Endothelial cell of umbilical vein (primary cell): ENCODE data around the gene ASB17. TPM values are rescaled to one million over a fixed set of nuclear protein-coding genes. Genes with fewer than 3 reads are reported as not detected.

ENCODE experiments used
- BruUV-seq: library from RNA; stranded (reverse); fragments of 400-500 nt; replicated peaks from 2 replicates; lab custom pipeline; 2021; lab: Mats Ljungman, UMichigan
- CTCF ChIA-PET: fragments of 300-600, 350-600 bp; sonication (Branson Sonifier 250); formaldehyde crosslinking; loops from one replicate; lab custom pipeline; 2021; ENCODE audit warnings: antibody characterized with exemption, inconsistent platforms; lab: Charles Lee
- POLR2A ChIA-PET: fragments of 300-600, 350-600 bp; sonication (Branson Sonifier 250); formaldehyde crosslinking; loops from one replicate; lab custom pipeline; 2021; ENCODE audit warnings: antibody characterized with exemption, inconsistent platforms; lab: Charles Lee
- DNase-seq: peaks from one replicate; pipeline ENCODE4 v3.0.0-alpha.2; 2011; ENCODE audit warnings: low read depth, low spot score
- FAIRE-seq: peaks from 2 replicates; lab custom pipeline; 2011; peaks lifted over from hg19 to GRCh38; lab: Jason Lieb, UNC
- H2AFZ ChIP-seq: 2 replicates; pipeline ENCODE4 v1.6.0; 2012; ENCODE audit warnings: low read depth, low read length, control low read depth, inconsistent platforms
- H3K27ac ChIP-seq: 2 replicates; pipeline ENCODE4 v1.5.1; 2011; ENCODE audit warnings: low read depth, mild to moderate bottlenecking, control low read depth, low read length, moderate library complexity; ENCODE audit not compliant: insufficient read depth
- H3K27me3 ChIP-seq, 2 experiments: 2 replicates each; pipeline versions ENCODE4 v1.6.0 to v1.6.1; 2011; ENCODE audit warnings: low read length in 2 of 2, mixed read lengths in 1 of 2; ENCODE audit not compliant: control insufficient read depth in 2 of 2, insufficient read depth in 2 of 2
- H3K36me3 ChIP-seq, 2 experiments: 2 replicates in 1 of 2; 3 replicates in 1 of 2; pipeline ENCODE4 v1.5.1; 2011; ENCODE audit warnings: low read length in 2 of 2, mild to moderate bottlenecking in 1 of 2, moderate library complexity in 1 of 2; ENCODE audit not compliant: control insufficient read depth in 2 of 2, insufficient read depth in 2 of 2; ENCODE audit errors: extremely low read depth in 1 of 2
- H3K4me1 ChIP-seq: 3 replicates; pipeline ENCODE4 v1.5.1; 2011; ENCODE audit warnings: mild to moderate bottlenecking, low read length; ENCODE audit not compliant: control insufficient read depth, insufficient read depth; ENCODE audit errors: extremely low read depth
- H3K4me2 ChIP-seq: 2 replicates; pipeline ENCODE4 v1.6.1; 2011; ENCODE audit warnings: low read length, control low read depth, mixed read lengths; ENCODE audit not compliant: insufficient read depth
- H3K4me3 ChIP-seq, 3 experiments: fragments of 200-600 bp in 1 of 3; sonication (generic), shearing (Covaris generic) in 1 of 3; replicated peaks in 1 of 3; 2 replicates each; pipeline ENCODE4 v1.5.1; 2011 to 2016; ENCODE audit warnings: control low read depth in 3 of 3, low read length in 3 of 3, mild to moderate bottlenecking in 2 of 3, inconsistent platforms in 1 of 3, low read depth in 1 of 3, moderate library complexity in 1 of 3; ENCODE audit not compliant: insufficient read depth in 1 of 3
- H3K79me2 ChIP-seq: 2 replicates; pipeline ENCODE4 v1.6.0; 2012; ENCODE audit warnings: low read length, inconsistent platforms; ENCODE audit not compliant: control insufficient read depth, insufficient read depth
- H3K9ac ChIP-seq: replicated peaks from 2 replicates; pipeline ENCODE3; 2011; ENCODE audit warnings: low read length, control low read depth; ENCODE audit not compliant: insufficient read depth; ENCODE audit errors: extremely low read depth
- H3K9me1 ChIP-seq: replicated peaks from 3 replicates; pipeline ENCODE4 v1.6.0; 2011; ENCODE audit warnings: mild to moderate bottlenecking, low read length; ENCODE audit not compliant: control insufficient read depth, insufficient read depth; ENCODE audit errors: extremely low read depth
- H3K9me3 ChIP-seq: replicated peaks from 2 replicates; pipeline ENCODE4 v1.5.1; 2012; ENCODE audit warnings: low read length, inconsistent platforms; ENCODE audit not compliant: control insufficient read depth, insufficient read depth
- H4K20me1 ChIP-seq: replicated peaks from 2 replicates; pipeline ENCODE3; 2011; ENCODE audit warnings: mild to moderate bottlenecking, low read length; ENCODE audit not compliant: control insufficient read depth, insufficient read depth; ENCODE audit errors: extremely low read depth
- CTCF ChIP-seq, 2 donors: IDR thresholded peaks; 1 replicate in 1 of 2; 2 replicates in 1 of 2; pipeline ENCODE4 v1.5.1; 2011; ENCODE audit warnings: low read length in 2 of 2, mild to moderate bottlenecking in 2 of 2, moderate library complexity in 2 of 2, control low read depth in 1 of 2, inconsistent platforms in 1 of 2, low read depth in 1 of 2; ENCODE audit not compliant: insufficient read depth in 1 of 2; ENCODE audit errors: extremely low read depth in 1 of 2
- EZH2 ChIP-seq: IDR thresholded peaks from 2 replicates; pipeline ENCODE4 v1.6.1; 2012; ENCODE audit warnings: borderline replicate concordance, low read depth, mild to moderate bottlenecking, moderate library complexity, low read length, inconsistent platforms; ENCODE audit not compliant: severe bottlenecking
- FOS ChIP-seq: IDR thresholded peaks from 2 replicates; pipeline ENCODE4 v1.6.1; 2011; ENCODE audit warnings: mild to moderate bottlenecking, low read length, moderate library complexity, borderline replicate concordance; ENCODE audit not compliant: insufficient read depth
- GATA2 ChIP-seq: IDR thresholded peaks from 2 replicates; pipeline ENCODE4 v1.7.0; 2011; ENCODE audit warnings: low read depth, mild to moderate bottlenecking, moderate library complexity, mixed read lengths, low read length; ENCODE audit not compliant: insufficient read length, insufficient read depth
- JUN ChIP-seq: IDR thresholded peaks from 2 replicates; pipeline ENCODE4 v1.6.1; 2011; ENCODE audit warnings: borderline replicate concordance, low read depth; ENCODE audit not compliant: insufficient read length, insufficient read depth
- MAX ChIP-seq: IDR thresholded peaks from 2 replicates; pipeline ENCODE4 v1.6.1; 2011; ENCODE audit not compliant: insufficient read depth, insufficient read length
- MYC ChIP-seq: IDR thresholded peaks from one replicate; pipeline ENCODE4 v1.6.1; 2011; ENCODE audit warnings: mild to moderate bottlenecking, low read depth, low read length
- POLR2A ChIP-seq: IDR thresholded peaks from 2 replicates; pipeline ENCODE4 v1.6.1; 2012; ENCODE audit warnings: low read depth, mild to moderate bottlenecking, control low read depth, low read length
- POLR2AphosphoS5 ChIP-seq: IDR thresholded peaks from 2 replicates; pipeline ENCODE4 v1.6.1; 2012; ENCODE audit warnings: low read depth, mild to moderate bottlenecking, control low read depth, low read length, moderate library complexity; ENCODE audit not compliant: insufficient read depth
- dilution Hi-C: fragments of 300-500 bp; cut with MboI; formaldehyde crosslinking; loops from one replicate; pipeline ENCODE4 v1.15.0; 2019; ENCODE audit warnings: low sequenced_read_pairs; ENCODE audit not compliant: extremely low pct_ligation_motif_present
- intact Hi-C: fragments of 100-400 bp; cut with micrococcal nuclease; formaldehyde crosslinking; loops from one replicate; pipeline ENCODE4 v1.10.0; 2022
- polyA plus RNA-seq, 4 experiments: library from polyadenylated mRNA; depleted of rRNA in 3 of 4; stranded (reverse) in 3 of 4; unstranded in 1 of 4; fragments of >200 nt; gene quantifications; 2 replicates each; pipeline versions ENCODE4 v1.2.1 to v1.2.3, GENCODE V29; 2011 to 2012; ENCODE audit warnings: missing spikeins in 1 of 4
- total RNA-seq: library from RNA; stranded (reverse); gene quantifications from 2 replicates; pipeline ENCODE4 v1.2.3, GENCODE V29; 2021

ASB17 gene
- total and polyA plus RNA-seq, 2 donors (not counting 3 experiments of a cell fraction or from before 2014, with no cell fraction given): not detected

GRCh38 chr1:75950176-75950575 lies 18.0 kb upstream of the ASB17 start:
- H2AFZ ChIP-seq: no peak overlapping the region
- TF ChIP-seq POLR2AphosphoS5 (no peak), POLR2A (no peak), FOS (no peak), JUN (no peak), EZH2 (no peak), MYC (no peak), GATA2 (no peak), CTCF (IDR thresholded peaks at IDR 0.05; ENCODE audit: extremely low read depth in 1 of 2, insufficient read depth in 1 of 2, low read depth in 1 of 2, low read length in 2 of 2) (no peak), MAX (no peak)
- no peaks in the 10 kb centered on the region for H4K20me1 ChIP-seq
- FAIRE-seq: no peak
- dilution Hi-C loops (no loop called here), intact Hi-C loops (loop anchor here (10.0 kb wide), 1 partner anchor 655 kb away; no protein-coding TSS in a partner anchor)
- H3K9me3 ChIP-seq: no peaks in the 10 kb centered on the region
- no peak overlapping the region for H3K27ac ChIP-seq
- no peaks in the 10 kb centered on the region for H3K9me1 ChIP-seq
- no peaks in the 10 kb centered on the region for H3K4me1 ChIP-seq
- POLR2A ChIA-PET: no interaction called here
- no TSS peak for BruUV-seq
- H3K36me3 ChIP-seq: no peaks in the 10 kb centered on the region
- H3K9ac ChIP-seq: no peak overlapping the region
- H3K79me2 ChIP-seq: no peaks in the 10 kb centered on the region
- H3K4me3 ChIP-seq: no peak overlapping the region
- CTCF ChIA-PET: no interaction called here
- no peak overlapping the region for H3K4me2 ChIP-seq
- DNase-seq: no peak
- no peaks in the 10 kb centered on the region for H3K27me3 ChIP-seq
